DMS 273 treated with DMSO at 0.1 percent for 48 hours (cell line): Measurements from ENCODE around the gene TNNT3.
"Not testable (repeated sequence)": the region's sequence is repeated elsewhere in the genome, so short reads cannot be mapped to it uniquely, and the experiment has no call there.

Source experiments
- DNase-seq: peaks from one replicate; lab custom pipeline; 2025; lab: John Stamatoyannopoulos, UW

The TNNT3 gene

GRCh38 chr11:1935156-1936071, 15.9 kb downstream of the TNNT3 start:
- DNase-seq = no peak

GRCh38 chr11:1936072-1936780, 16.7 kb downstream of the TNNT3 start:
- DNase-seq = no peak

- DNase-seq = no peak
These were observed 17.5 kb downstream of the TNNT3 start for GRCh38 chr11:1936781-1937615.

DNA sequence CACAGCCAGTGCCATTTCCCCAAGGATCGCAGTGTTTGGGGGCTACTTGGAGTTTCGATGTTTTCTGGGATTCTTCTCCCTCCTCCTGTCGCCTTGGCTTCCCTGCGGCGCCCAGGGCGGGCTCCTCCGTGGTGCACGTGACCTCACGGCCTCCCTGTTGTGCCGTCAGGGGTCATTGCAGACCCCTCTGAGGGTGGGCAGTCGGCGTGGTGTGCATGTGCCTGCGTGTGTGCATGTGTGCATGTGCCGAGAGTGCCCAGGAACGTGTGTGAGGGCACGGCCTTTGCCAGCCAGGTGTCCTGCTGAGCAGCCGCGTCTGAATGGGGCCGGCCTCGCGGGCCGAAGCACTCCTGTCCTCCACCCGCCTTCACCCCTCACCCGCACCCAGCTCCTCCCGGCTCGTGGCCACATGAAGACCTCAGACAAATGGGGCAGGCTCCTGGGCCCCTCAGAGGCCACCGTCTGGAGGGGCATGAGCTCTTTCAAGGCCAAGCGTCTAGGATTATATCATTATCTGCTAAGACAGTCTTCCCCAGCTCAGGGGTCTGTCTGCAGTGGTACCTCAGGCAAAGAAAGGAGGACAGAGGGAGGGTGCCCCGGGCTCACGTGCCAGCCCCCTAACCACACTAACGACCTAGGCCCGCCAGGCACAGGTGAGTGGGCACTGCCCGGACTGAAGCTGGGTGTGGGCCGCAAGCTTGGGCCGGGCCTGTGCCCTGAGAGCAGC, 18.3 kb downstream of the TNNT3 start:
- DNase-seq = no peak

- DNase-seq = no peak
These were observed 19.0 kb downstream of the TNNT3 start for GRCh38 chr11:1938343-1939005.

DNA sequence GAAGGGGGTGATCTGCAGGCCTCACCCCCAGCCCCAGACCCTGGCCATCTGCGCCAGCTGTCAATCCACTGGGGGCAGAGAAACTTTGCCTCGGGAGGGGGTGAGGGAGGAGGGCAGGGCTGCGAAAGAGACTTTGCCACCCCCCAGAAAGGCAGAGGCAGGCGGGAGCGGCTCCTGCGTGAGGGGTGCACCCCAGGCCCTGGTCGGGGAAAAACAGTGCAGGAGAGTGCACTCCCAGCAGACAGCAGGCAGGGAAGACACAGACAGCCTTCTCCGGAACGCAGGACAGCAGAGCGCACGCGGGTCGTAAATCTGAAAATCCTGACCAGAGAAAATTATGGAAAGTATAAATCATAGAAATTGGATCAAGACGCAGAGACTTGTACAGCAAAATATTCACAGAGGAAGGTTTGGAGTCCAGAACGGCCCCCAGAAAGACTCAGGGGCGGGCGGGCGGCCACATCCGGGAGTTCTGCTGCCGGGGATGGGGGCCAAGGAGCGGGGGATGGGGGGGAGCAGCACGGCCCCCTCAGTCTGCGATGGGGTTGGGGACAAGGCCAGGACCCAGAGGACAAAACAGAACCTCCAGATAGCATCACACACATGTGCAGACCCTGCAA, 19.6 kb downstream of the TNNT3 start:
- no peak for DNase-seq

DNA sequence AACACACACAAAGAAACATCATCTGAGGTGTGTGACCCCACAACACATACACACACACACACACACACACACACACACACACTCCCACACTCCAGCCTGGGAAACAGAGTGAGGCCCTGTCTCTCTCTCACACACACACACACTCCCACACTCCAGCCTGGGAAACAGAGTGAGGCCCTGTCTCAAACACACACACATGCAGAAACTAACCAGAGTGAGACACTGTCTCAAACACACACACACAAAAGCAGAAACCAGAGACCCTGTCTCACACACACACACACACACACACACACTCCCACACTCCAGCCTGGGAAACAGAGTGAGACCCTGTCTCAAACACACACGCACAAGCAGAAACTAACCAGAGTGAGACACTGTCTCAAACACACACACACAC, 20.3 kb downstream of the TNNT3 start:
- not testable (repeated sequence) for DNase-seq

DNA sequence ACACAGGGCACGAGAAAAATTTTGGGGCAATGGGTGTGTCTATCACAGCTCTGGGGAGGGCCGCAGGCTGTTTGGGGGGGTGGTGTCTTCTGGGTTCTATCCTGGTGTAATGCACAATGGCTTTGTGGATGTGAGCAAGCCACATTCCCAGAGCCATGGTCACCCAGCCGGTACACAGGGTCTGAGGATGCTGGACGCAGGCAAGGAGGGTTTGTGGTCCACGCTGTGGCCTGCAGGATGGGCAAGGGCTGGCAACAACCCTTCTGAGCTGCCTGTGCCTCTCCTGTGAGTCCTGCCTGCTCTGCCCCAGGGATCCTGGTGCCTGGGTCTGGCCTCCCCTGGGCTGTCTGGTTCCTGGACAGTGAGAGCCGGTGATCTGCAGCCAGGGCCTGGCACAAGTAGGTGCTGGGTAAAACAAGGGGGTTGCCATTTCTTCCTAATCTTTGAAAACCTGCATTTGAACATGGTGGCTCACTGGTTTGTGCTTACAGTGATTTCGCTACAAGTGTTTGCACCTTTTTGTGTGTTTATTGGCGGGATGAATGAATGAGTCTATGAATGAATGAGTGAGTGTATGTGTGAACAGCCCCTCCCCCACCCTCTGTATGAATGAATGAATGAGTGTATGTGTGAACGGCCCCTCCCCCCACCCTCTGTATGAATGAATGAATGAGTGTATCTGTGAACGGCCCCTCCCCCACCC, 23.2 kb downstream of the TNNT3 start:
- no peak for DNase-seq

GRCh38 chr11:1943576-1943975, 24.1 kb downstream of the TNNT3 start:
- DNase-seq = no peak

DNA sequence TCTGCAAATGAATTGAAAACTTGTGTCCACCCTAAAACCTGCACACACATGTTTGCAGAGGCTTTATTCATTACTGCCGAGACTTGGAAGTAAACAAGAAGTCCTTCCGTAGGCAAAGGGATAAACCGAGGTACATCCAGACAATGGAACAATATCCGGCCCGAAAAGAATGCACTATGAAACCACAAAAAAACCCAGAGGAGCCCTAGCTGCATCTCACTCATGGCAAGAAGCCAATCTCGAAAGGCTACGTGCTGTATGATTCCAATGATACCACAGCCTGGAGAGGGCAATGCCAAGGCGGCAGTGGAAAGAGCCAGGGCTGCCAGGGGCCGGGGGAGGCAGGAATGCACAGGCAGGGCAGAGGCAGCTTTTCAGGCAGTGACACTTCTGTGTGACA, 24.5 kb downstream of the TNNT3 start:
- DNase-seq = no peak

- no peak for DNase-seq
These were observed 27.4 kb downstream of the TNNT3 start, which contains the start of gene MRPL23 for GRCh38 chr11:1946812-1947484. TSS of gene MRPL23 (plus strand) at chr11:1947332. CDS start at chr11:1947363, 31 bp downstream.

GRCh38 chr11:1947592-1948237, 28.2 kb downstream of the TNNT3 start:
- no peak for DNase-seq

DNA sequence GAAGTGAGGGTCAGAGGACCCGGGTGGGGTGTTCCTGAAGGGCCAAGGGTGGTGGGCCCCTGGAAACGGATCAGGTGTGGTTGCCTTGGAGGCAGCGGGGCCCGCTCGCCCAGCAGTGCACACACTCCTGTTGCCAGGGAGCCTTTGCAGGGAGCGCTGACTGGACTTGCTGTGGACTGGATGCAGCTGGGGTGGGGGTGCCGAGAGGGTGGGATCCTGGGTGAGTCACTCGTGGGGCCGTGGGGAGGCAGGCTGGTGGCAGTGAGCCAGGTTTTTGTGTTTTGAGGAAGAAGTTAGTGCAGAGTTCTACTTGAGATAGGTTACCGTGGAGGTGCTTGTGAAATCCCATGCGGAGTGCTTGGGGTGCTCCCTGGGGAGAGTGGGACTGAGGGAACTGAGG, 28.9 kb downstream of the TNNT3 start:
- DNase-seq = no peak

DNA sequence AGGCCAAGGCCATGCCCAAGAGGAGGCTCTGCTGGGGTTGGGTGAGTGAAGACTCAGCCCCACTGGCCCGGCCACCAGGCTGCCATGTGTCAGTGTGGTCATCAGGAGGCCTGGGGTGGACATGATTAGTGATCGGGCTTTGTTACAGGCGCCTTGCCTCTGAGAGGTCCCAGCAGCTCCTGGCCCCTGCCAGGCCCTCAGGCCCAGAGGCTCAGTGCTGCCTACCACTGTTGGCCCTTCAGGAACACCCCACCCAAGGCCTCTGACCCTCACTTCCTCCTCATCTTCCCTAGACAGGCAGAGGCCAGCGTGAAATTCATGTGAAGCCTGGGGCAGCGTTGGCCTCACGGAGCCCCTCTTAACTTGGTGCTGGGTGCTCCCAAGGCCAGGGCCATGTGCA, 29.8 kb downstream of the TNNT3 start:
- no peak for DNase-seq

DNA sequence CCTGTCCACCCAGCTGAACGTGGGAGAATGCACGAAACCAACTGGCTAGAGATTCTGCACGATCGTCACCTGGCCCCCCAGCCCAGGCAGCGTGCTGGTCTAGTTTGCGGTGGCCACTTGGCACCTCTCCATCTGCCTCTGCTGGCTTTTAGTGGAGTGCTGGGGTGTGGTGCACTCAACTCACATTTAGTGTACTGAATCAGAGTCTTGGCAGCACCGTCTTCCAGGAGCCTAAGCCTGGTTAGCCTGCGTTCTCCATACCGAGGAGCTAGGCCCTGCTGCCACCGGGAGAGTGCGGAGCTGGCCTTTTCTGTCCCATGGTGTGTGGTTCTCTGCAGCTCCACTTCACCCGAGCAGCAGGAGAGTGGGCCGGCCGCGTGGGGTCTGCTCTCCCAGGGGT, 30.4 kb downstream of the TNNT3 start:
- no peak for DNase-seq

GRCh38 chr11:1952806-1953482, 33.4 kb downstream of the TNNT3 start:
- DNase-seq = no peak

- no peak for DNase-seq
These were observed 34.2 kb downstream of the TNNT3 start for GRCh38 chr11:1953489-1954266.
